ENCODE results near the gene KCNIP3.
"Not testable (repeated sequence)": the region's sequence is repeated elsewhere in the genome, so short reads cannot be mapped to it uniquely, and the experiment has no call there.

KCNIP3 gene

DNA sequence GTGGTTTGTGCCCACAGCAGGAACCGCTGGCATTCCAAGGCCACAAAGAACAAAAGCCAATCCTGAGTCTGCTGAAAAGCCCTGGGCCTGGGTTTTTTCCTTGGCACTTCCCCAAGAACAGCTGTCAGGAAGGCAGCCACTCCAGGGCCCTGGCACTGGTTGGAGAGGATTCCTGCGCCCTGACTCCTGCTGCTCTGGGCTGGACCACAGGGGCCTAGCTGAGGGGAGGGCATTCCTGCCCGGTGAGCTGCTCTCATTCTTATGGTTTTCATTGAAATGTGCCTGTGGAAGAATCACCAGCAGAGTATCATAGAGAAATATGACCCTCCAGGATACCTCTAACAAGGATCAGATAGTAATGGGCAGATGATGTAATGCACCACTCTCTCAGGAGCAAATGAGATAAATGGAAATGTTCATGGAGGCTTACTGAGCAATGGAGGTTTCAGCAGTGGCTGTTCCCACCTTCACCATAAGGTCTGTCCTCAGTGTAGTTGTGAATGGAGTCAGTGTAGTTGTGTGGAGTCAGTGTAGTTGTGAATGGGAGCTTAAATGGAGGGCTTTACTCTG is 137.4 kb downstream of the KCNIP3 start:
- H3K27ac ChIP-seq (ENCODE audit: low read depth, low read length, severe bottlenecking); H3K4me1 ChIP-seq (ENCODE audit: control insufficient read depth, insufficient read depth, low read length, poor library complexity, severe bottlenecking); H3K36me3 ChIP-seq (ENCODE audit: control insufficient read depth, insufficient read depth, low read length); H3K9me3 ChIP-seq (ENCODE audit: control insufficient read depth, low read length); H3K4me3 ChIP-seq (ENCODE audit: extremely low read depth, insufficient read depth, low read length, poor library complexity, severe bottlenecking): not testable (repeated sequence)
- WGBS, 2 experiments (ENCODE audit: insufficient coverage in 2 of 2): no CpG with 5 or more reads among the region's 3 CpGs

DNA sequence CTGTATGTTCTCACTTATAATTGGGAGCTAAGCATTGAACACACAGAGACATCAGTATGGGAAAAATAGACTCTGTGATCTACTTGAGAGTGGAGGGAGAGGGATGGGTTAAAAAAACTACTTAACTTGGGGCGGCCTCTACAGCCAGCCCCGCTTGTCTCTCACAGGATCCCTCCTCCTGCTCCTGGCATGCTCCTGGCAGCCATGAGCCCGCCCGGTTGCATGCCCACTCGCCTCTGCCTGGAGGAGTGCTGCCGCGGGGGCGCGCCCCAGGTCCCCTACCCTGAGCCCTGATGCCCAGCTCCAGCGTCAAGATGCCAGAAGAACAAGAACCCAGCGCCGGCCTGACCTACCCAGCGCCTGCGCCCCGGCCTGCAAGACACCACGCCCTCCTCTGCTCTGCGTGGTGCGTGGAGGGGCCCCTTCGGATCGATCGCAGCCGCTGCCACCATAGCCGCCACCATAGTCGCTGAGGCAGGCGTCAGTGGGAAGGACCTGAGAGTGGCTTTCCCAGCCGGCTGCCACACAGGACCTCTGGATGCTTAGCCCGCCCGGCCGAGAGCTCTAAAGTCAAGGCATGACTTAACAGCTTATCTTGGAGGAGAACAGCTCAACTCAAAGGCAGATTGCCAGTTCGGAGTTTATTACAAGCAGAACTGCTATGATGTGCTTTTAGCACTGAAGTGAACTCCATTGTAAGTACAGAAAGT is 138.2 kb downstream of the KCNIP3 start:
- WGBS, 2 experiments (ENCODE audit: insufficient coverage in 2 of 2): no CpG with 5 or more reads among the region's 30 CpGs
- not testable (repeated sequence) for H3K4me3 ChIP-seq (ENCODE audit: extremely low read depth, insufficient read depth, low read length, poor library complexity, severe bottlenecking); H3K36me3 ChIP-seq (ENCODE audit: control insufficient read depth, insufficient read depth, low read length); H3K9me3 ChIP-seq (ENCODE audit: control insufficient read depth, low read length); H3K4me1 ChIP-seq (ENCODE audit: control insufficient read depth, insufficient read depth, low read length, poor library complexity, severe bottlenecking); H3K27ac ChIP-seq (ENCODE audit: low read depth, low read length, severe bottlenecking)

Data from mesodermal cell (in vitro differentiated cells).